GM18502 (cell line): ENCODE measurements around the gene ACOX2.
A peak's percentile ranks its signal among the peaks of the same experiment; 100 is the strongest.

ENCODE experiments used
- ATAC-seq: cut with Tn5 transposase; IDR thresholded peaks from one replicate; pipeline ENCODE4 v1.9.1; 2021; ENCODE audit warnings: mild to moderate bottlenecking; ENCODE audit not compliant: unreplicated experiment, poor library complexity

The ACOX2 gene

DNA sequence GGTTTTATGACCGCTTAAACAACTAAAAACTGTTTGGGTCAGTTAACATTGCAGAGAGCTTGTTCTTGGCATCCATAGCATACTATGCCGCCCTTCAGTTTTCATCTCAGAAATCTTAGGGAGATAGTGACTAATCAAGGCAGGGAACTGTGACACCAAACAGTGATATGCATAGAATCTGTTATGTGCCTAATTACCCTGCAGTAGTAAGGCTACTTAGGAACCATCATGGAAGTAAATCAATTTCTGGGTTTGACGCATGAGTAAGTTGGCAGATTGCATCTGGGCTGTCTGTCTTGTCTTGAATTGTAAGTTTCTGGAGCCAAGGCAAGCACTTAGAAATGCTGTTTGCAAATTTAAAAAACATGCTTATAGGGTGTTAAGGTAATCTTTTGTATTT lies 22.6 kb downstream of the ACOX2 start:
- no peak for ATAC-seq

DNA sequence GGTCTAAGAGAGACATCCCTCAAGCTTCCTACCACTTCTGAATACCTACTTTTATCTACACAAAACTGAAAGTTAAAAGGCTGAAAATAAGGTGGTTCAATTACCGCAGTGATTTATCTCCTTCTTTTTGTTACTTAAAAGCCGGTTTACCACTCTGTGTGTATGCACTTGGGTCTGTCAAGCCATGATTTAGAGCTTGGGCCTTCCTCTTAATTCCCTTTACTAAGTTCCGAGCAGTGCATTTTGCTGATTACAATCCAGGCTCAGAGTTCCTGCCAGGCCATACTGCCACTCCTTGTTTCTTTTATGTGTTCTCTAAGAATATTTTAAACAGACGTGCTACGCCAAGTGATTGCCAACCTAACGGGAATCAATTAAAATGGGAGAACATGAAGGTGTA lies 28.6 kb downstream of the ACOX2 start:
- no peak for ATAC-seq

DNA sequence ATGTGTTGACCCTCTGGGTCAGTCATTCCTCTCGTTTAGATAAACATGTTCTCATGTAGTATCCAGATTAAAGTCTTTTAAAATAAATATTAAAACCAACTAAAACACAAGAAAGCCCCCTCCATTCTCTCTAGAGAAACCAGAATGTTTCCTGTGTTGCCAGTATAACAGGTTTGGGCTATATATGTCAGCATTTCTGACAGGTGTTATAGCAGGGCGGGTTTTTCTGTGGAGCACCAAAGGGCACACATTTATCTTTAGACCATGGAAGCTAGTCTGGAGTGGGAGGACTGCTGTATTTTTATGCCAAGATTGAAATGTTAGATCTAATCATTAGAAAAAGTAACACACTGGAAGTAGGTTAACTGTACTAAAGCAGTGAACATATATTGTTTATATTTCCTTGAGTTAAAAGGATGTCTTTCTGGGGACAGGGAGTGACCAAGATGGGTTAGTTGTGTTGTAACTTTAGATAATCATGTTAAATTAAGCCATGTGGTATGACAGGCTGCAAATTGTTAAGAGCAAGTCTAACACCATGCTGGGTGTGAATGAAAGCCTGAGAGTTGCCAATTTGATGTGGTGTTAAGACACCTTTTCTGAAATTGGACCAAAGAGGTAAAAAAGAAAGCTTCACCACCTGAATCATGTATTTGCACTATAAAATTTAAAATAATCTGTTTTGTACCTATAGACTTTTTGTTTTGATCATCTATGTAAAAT lies 29.5 kb downstream of the ACOX2 start:
- no peak for ATAC-seq

DNA sequence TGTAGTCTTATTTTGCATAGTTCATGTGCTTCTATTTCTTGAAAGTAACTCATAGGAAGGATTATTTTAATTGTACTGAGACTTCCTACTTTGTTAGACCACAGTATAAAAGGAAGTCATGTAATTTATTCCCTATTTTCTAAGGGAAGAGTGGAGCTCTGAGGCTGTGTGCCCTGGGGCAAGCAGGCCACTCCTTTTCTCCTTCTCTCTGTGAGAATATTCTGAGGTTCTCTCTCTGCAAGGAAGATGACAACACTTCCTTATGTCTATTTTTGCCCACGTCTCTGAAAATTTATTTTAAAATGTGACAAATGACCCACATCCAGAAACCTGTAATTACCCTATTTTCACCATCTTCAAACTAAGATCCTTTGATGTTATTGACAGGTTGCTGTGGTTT lies 34.1 kb downstream of the ACOX2 start:
- ATAC-seq = no peak

DNA sequence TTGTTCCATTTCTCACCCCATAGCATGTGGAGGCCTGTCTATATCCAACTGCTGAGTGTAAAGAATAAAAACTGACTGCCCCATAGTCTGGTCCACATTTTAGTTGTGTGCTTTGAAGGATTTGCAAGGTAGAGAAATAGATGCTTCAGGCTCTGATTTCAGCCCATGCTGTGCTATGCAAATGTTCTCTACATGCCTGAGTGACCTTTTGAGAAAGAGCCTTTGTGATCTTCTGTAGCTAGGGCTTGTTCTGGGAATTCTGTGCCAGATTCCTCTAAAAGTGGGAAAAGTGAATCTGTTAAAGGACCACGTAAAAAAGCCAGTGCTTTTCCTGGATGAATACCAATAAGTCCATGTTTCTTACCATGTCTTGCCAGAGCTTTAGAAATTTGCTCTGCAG lies 39.9 kb downstream of the ACOX2 start:
- no peak for ATAC-seq

DNA sequence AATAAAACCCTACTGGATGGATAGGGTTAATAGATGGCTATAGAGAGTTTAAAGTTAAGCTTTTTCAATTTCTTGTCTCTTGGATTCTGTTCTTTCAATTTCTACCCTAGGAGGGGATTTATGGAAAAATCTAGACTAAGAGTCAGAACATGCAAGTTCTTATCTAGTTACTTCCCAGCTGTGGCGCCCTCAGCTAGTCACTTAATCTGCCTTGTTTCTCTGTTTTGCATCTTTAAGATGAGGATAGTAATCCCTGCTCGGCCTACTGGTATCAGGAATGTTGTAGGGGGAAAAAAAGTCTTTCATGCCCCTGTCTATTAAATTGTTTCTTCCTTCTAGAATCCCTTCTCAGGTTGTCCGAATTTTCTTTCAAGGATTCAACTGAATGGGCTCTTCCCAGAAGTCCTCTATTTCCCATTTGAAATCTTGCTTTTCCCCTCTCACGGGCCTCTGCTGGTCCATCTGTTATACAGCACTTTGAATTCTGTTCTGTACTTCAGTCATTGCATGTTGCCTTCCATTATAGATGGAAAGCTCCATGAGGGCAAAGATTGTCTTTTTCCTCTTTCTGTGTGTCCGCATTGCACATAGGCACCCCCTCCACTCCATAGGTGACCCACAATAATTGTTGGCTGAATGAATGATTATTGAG lies 40.7 kb downstream of the ACOX2 start:
- no peak for ATAC-seq

DNA sequence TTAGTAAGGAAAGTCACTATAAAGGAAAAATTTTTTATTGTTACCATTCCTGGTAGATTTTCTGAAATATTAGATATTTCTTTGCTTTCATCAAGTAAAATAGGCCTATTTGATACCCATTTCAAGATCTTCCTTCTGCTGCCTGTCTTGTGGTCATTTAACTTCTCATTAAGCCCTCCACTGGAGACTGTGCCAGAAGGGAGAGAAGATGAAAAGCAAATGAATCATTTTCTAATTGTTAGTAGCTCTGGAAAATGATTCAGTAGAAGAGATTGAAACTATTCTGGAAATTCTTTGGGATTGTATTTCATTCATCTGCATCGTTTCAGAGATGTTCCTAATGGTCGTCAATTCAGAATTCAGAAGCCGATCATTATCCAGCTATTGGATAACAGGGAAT lies 41.9 kb downstream of the ACOX2 start:
- ATAC-seq = no peak

GRCh38 chr3:58494107-58494506 lies 42.9 kb downstream of the ACOX2 start:
- no peak for ATAC-seq

DNA sequence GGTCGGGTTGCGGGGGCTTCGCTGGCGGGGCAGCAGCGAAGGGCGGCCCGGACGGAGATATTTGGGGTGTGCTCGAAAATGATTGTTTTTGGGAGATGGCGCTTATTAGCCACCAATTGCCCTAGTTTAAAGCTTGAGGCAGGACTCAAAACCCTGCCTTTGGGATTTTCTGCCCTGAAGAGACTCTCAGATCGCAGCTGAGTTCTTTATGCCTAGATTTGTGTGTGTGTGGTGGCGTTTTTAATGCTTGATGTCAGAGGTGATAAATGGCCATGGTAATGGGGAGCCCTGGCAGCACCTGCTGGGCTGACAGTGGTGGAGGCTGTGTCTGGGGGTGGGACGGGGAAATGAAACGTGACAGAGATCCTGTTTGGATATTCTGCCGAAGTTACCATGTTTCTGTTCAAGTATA lies 44.5 kb downstream of the ACOX2 start:
- no peak for ATAC-seq

DNA sequence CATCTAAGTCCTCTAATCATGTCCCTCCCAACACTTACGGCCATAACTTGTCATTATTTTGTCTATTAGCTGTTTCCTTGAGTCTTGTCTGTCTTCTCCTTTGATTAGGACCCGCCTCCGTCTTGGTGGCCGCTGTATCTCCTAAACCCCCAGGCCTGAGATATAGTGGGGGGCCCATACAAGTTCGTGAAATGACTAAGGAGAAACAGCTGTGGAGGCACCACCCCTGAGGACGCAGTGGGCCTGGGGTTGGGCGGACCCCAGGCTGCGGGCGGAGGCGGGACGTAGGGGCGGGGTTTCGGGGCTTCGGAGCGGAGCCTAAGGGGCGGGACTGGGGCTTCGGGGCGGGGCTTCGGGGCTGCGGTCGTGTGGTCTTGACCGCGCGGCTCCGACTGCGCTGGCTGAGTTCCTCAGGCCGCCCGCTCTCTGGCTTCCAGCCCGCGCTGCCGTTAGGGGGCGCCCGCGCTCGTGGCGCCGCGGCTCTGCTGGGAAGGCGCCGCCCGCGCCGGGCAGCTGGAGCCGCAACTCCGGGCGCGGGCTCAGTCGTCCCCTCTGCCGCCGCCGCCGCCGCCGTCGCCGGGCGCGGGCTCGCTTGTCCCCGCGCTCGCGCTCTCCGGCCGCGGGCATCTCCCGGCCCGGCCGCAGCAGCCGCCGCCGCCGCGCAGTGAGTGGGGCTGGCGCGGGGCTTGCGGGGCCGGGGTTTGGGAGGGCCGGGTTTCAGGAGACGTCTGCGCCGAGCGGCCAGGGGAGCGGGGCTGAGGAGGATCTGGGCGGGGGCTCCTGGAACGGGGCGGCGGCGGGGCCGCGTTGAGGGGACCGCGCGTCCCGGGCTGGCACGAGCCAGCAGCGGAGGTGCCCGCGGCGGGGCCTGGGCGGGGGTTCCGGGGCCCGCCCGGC lies 45.2 kb downstream of the ACOX2 start, which contains the start of gene KCTD6:
KCTD6 (plus strand) TSS at position 591 of the 897 bp plus-strand sequence. CDS start 6,660 bp downstream, outside the sequence.
- peak; percentile 92 for ATAC-seq

DNA sequence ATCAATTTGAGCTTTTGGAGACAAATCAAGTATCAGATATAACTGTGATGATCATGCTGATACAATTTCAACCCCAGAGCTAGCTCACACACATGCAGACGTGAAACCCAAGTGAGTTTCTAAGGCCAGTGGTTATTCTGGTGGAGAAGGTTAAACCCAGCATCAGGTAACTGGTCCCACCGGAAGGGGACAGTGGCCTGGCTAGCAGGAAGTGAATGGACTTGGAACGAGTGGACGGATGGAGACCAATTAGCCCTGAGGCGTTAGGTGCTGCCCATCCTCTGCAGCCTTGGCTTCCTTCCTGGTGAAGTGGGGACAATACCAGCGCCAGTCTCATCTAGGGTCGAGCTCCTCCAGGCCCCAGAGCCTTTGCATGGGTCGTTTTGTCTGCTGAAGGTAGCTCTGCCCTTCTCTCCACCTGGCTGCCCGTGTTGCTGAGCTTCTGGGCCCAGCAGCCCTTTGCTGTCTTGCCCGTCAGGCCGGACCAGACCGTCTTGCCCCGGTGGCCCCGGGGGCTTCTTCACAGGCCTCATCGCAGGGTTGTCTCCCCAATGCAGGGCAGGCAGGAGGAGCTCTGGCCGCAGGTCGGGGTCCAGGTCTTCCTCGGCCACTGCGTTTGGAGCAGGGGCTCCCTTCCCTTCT lies 46.0 kb downstream of the ACOX2 start:
- ATAC-seq = no peak

- no peak for ATAC-seq
Observed at GRCh38 chr3:58488967-58489366, 48.0 kb downstream of the ACOX2 start.

- ATAC-seq = no peak
Observed at GRCh38 chr3:58487140-58487886, 49.7 kb downstream of the ACOX2 start.

DNA sequence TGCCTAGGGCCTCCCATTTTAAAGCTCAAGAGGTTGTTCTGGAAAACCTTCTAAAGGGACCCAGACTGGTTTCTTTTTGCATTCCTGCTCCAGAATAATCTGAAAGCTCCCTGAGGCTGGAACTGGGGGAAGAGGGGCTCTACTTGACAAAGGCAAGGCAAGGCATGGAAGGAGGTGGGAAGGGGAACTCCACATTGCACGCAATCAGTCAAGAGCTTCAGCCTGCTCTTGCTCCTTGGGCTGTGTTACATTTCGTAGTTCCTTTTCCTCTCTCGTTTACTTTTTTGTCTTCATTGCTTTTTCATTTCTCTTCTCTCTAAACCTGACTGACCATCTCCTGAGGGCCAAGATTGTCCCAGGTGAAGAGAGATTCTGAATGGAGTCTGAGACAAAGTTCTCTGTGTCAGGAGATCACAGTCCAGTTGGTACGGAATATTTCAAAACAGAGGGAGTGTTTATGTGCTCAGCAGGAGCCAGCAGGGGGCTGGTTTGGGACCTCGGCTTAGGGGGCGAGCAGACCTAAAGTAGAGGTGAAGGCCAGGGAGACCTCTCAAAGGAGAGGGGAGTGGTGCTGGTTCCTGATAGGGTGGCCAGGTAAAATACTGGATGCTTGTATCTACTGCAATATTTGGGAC lies 51.1 kb downstream of the ACOX2 start:
- ATAC-seq = no peak

DNA sequence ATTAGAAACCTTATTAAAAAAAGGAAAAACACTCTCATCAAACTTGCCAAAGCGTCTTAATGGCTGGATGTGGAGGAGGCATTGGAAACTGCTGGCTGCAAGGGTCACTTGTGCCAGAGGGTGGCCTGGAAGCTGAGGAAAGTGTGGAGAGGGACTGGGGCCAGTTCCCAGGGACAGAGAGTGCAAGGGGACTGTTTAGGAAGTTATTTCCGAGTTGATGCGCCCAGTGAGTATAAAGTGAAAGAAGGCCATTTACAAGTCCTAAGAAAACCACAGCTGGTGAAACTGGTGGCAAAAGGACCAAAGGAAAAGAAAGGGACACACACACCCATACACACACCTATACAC lies 52.3 kb downstream of the ACOX2 start:
- no peak for ATAC-seq

- ATAC-seq = no peak
Observed at GRCh38 chr3:58484045-58484721, 52.8 kb downstream of the ACOX2 start.

GRCh38 chr3:58482917-58483636 lies 53.9 kb downstream of the ACOX2 start:
- peak; percentile 57 for ATAC-seq

DNA sequence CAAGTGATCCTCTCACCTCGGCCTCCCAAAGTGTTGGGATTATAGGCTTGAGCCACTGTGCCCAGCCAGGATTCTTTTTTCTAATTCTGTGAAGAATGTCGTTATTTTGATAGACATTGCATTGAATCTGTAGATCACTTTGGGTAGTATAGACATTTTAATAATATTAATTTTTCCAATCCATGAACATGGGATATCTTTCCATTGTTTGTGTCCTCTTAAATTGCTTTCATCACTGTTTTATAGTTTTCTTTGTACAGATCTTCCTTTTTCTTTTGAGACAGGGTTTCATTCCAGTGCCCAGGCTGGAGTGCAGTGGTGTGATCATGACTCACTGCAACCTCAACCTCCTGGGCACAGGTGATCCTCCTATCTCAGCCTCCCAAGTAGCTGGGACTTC lies 56.7 kb downstream of the ACOX2 start:
- no peak for ATAC-seq
